HEK293 (cell line): Measurements from ENCODE around the gene OCA2.

Source experiments
- CTCF ChIP-seq: fragments of 450-650 bp; formaldehyde crosslinking; IDR thresholded peaks from 2 replicates; pipeline ENCODE4 v1.5.1; 2016; ENCODE audit warnings: missing biosample characterization, missing genetic modification characterization
- OVOL3 ChIP-seq: fragments of 450-650 bp; formaldehyde crosslinking; IDR thresholded peaks from 2 replicates; pipeline ENCODE4 v1.5.1; 2016; ENCODE audit warnings: missing biosample characterization, missing genetic modification characterization
- SCRT2 ChIP-seq: fragments of 450-650 bp; formaldehyde crosslinking; IDR thresholded peaks from 2 replicates; pipeline ENCODE4 v1.5.1; 2016; ENCODE audit warnings: missing biosample characterization, missing genetic modification characterization
- TCF7L2 ChIP-seq: IDR thresholded peaks from 2 replicates; pipeline ENCODE4 v1.6.1; 2011; ENCODE audit warnings: low read depth, mild to moderate bottlenecking, inconsistent platforms, low read length, moderate library complexity, borderline replicate concordance
- ZFP3 ChIP-seq: fragments of 450-650 bp; formaldehyde crosslinking; IDR thresholded peaks from 2 replicates; pipeline ENCODE4 v1.5.1; 2016; ENCODE audit warnings: low read depth, missing biosample characterization, missing genetic modification characterization
- ZNF146 ChIP-seq: fragments of 450-650 bp; formaldehyde crosslinking; IDR thresholded peaks from 2 replicates; pipeline ENCODE4 v1.5.1; 2016; ENCODE audit warnings: missing biosample characterization, missing genetic modification characterization
- ZNF19 ChIP-seq: fragments of 450-650 bp; formaldehyde crosslinking; IDR thresholded peaks from 2 replicates; pipeline ENCODE4; 2016; ENCODE audit warnings: missing biosample characterization, missing genetic modification characterization, low read depth

- TF ChIP-seq SCRT2 = no peak
- TF ChIP-seq ZNF146 (tag by site-specific recombination) = no peak
- TF ChIP-seq OVOL3 = no peak
- TF ChIP-seq CTCF (tag by site-specific recombination) = no peak
- TF ChIP-seq ZNF19 (tag by site-specific recombination) = no peak
- TF ChIP-seq TCF7L2 = no peak
- TF ChIP-seq ZFP3 = no peak
Measured at GRCh38 chr15:28013976-28014375, 85.1 kb downstream of the OCA2 start.
